GM06990 (cell line): ENCODE results near the gene PRPSAP1.

Experiments
- DNase-seq: peaks from one replicate; pipeline ENCODE4 v3.0.0-alpha.2; 2011; ENCODE audit not compliant: insufficient read length; ENCODE audit errors: extremely low read depth
- H3K27me3 ChIP-seq: replicated peaks from 2 replicates; pipeline ENCODE4 v1.6.0; 2011; ENCODE audit warnings: low read length; ENCODE audit not compliant: control insufficient read depth, insufficient read depth
- H3K36me3 ChIP-seq: 2 replicates; pipeline ENCODE4 v1.5.1; 2011; ENCODE audit warnings: low read length; ENCODE audit not compliant: control insufficient read depth, insufficient read depth
- H3K4me3 ChIP-seq: replicated peaks from 2 replicates; pipeline ENCODE4 v1.5.1; 2011; ENCODE audit warnings: low read depth, mild to moderate bottlenecking, control low read depth, low read length
- TF ChIP-seq, protein P1 (sequence below): IDR thresholded peaks from 2 replicates; pipeline ENCODE4 v1.5.1; 2011; ENCODE audit warnings: low read length, control low read depth, mild to moderate bottlenecking, inconsistent platforms; ENCODE audit not compliant: insufficient read depth, poor library complexity, severe bottlenecking

The PRPSAP1 gene

DNA sequence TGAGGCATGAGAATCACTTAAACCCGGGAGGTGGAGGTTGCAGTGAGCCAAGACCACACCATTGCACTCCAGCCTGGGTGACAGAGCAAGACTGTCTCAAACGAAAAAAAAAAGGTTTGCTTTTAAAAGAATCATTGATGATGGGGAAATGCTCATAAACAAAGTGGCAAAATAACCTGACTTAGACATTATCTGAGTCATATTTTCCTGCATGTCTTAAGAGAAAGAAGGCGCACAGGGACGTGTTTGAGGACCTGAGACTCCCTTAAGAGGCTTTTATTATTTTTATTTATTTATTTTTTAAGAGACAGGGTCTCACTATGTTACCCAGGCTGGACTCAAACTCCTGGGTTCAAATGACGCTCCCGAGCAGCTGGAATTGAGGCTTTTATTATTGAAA is 5.7 kb upstream of the PRPSAP1 start:
- Histone ChIP-seq H3K27me3 (no peaks in the 10 kb centered on the region), H3K4me3 (no peak overlapping the region), H3K36me3 (no peaks in the 10 kb centered on the region)
- DNase-seq: no peak
- TF ChIP-seq, protein P1, sequence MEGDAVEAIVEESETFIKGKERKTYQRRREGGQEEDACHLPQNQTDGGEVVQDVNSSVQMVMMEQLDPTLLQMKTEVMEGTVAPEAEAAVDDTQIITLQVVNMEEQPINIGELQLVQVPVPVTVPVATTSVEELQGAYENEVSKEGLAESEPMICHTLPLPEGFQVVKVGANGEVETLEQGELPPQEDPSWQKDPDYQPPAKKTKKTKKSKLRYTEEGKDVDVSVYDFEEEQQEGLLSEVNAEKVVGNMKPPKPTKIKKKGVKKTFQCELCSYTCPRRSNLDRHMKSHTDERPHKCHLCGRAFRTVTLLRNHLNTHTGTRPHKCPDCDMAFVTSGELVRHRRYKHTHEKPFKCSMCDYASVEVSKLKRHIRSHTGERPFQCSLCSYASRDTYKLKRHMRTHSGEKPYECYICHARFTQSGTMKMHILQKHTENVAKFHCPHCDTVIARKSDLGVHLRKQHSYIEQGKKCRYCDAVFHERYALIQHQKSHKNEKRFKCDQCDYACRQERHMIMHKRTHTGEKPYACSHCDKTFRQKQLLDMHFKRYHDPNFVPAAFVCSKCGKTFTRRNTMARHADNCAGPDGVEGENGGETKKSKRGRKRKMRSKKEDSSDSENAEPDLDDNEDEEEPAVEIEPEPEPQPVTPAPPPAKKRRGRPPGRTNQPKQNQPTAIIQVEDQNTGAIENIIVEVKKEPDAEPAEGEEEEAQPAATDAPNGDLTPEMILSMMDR: no peak

DNA sequence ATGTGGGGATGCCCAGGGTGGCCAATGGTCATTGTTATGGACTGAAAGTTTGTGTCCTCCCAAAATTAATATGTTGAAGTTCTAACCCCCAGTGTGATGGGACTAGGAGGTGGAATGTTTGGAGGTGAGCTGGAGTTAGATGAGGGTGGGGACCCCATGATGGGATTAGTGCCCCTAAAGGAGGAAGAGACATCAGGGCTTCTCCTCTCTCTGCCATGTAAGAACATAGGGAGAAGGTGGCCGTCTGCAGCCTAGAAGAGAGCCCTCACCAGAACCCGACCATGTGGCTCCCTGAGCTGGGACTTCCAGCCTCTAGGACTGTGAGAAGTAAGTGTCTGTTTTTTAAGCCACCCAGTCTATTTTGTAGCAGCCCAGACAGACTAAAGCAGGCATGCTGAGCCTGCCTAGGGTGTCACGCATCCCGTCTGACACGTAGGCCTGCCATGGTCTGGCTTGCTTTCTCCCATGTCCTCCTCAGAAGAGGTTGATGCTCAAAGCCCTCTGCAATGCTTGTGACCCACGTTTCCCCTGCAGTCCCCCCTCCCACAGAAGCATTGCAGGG is 4.0 kb upstream of the PRPSAP1 start:
- Histone ChIP-seq H3K36me3 (no peaks in the 10 kb centered on the region), H3K27me3 (no peaks in the 10 kb centered on the region), H3K4me3 (no peak overlapping the region)
- DNase-seq: no peak
- TF ChIP-seq, protein P1: no peak

DNA sequence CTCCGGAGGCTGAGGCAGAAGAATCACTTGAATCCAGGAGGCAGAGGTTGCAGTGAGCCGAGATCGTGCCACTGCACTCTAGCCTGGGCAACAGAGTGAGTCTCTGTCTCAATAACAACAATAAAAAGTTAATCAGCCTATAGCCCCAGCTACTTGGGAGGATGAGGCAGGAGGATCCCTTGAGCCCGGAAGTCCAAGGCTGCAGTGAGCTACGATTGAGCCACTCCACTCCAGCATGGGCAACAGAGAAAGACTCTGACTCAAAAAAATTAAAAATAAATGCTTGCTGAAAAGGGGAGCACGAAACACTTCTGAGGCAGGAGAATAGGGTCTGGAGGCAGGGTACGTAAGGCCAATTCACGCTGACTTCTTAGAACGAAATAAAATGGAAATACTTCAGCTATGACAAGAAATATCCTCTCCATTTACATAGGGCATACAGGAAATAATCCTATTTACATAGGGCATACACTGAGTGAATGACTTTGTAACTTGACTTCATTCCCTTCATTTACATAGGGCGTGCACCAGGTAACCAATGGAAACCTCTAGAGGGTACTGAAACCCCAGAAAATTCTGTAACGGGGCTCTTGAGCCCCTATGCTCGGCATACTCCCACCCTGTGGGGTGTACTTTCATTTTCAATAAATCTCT is 3.2 kb upstream of the PRPSAP1 start:
- peak overlapping the region; percentile 6; the same call in 1 of the 2 replicates for H3K4me3 ChIP-seq
- no peaks in the 10 kb centered on the region for H3K36me3 ChIP-seq
- H3K27me3 ChIP-seq: no peaks in the 10 kb centered on the region
- TF ChIP-seq, protein P1: no peak
- no peak for DNase-seq

DNA sequence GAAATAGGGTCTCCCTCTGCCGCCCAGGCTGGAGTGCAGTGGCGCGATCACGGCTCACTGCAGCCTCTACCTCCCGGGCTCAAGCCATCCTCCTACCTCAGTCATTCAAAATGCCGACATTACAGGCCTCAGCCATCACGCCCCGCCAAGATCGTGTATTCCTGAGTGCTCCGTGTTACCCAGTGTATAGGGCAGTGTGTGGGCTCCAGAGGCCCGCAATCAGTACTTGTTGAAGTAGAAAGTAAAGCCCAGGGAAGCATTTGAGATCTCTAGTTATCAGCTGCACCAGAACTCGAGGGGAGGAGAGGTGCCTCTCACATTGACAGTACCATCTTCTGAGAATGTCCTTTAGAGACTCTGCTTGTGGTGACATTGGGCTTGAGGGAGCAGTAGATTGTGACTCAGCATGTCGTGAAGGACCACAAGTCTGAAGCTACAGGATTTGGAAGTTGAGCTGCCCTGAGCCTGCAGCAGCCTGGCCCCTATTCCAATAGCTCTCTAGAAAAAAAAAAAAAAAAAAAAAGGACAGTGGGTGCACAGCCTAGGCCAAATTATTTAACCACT is 1.1 kb upstream of the PRPSAP1 start:
- Histone ChIP-seq H3K36me3 (no peaks in the 10 kb centered on the region), H3K27me3 (no peaks in the 10 kb centered on the region), H3K4me3 (no peak overlapping the region)
- no peak for DNase-seq
- TF ChIP-seq, protein P1: no peak

DNA sequence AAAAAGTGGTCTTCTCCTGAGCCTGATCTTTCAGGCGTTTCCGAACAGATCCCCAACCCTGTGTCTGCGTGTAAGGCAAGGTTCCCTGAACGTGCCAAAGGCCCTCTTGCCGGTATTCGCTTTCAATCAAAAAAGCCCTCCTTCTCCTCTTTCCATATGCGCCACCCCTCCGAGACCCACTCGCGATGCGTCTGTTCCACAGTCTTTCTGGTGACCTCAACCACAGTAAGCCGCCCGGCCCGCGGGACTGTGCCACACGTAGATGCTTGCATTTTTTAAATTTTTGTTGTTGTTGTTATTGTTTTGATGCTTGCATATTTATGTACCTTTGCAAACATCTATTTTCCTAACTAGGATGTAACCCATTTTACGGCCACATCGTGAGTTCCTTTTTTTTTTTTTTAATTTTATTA is 607 bp upstream of the PRPSAP1 start:
- no peaks in the 10 kb centered on the region for H3K27me3 ChIP-seq
- no peak for DNase-seq
- no peaks in the 10 kb centered on the region for H3K36me3 ChIP-seq
- H3K4me3 ChIP-seq: peak overlapping the region; percentile 73
- TF ChIP-seq, protein P1: no peak
